ENCODE measurements around the gene SLC39A11.
"Not testable (repeated sequence)": the region's sequence is repeated elsewhere in the genome, so short reads cannot be mapped to it uniquely, and the experiment has no call there.

SLC39A11 gene

GRCh38 chr17:72999474-72999873, 93.0 kb downstream of the SLC39A11 start:
- DNase-seq, result not testable (repeated sequence)

- DNase-seq, result no peak
Observed at GRCh38 chr17:72998343-72998742, 94.1 kb downstream of the SLC39A11 start.

GRCh38 chr17:72997559-72997958, 94.9 kb downstream of the SLC39A11 start:
- DNase-seq, result no peak

- no peak for DNase-seq
Observed at GRCh38 chr17:72996791-72997190, 95.7 kb downstream of the SLC39A11 start.

- no peak for DNase-seq
Observed at GRCh38 chr17:72995008-72995656, 97.4 kb downstream of the SLC39A11 start.

DNA sequence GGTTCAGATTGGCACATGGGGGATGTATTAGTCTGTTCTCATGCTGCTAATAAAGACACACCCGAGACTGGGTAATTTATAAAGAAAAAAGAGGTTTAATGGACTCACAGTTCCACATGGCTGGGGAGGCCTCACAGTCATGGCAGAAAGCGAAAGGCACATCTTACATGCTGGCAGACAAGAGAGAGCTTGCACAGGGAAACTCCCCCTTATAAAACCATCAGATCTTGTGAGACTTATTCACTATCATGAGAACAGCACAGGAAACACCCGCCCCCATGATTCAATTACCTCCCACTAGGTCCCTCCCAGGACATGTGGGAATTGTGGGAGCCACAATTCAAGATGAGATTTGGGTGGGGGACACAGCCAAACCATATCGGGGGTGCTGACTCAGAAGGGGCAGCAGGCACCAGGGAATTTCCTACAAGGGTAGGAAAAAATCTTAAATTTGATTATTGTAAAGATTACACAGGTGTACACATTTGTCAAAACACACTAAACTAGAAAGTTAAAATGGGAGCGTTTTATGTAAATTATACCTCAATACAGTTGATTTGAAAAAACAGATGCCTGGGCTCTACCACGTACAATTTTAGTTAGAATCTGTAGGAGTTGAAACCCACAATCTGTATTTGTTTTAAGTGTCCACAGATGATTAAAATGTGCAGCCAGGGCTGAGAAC, 99.6 kb downstream of the SLC39A11 start:
- DNase-seq, result not testable (repeated sequence)

GRCh38 chr17:72991651-72992050, 100.8 kb downstream of the SLC39A11 start:
- no peak for DNase-seq

DNA sequence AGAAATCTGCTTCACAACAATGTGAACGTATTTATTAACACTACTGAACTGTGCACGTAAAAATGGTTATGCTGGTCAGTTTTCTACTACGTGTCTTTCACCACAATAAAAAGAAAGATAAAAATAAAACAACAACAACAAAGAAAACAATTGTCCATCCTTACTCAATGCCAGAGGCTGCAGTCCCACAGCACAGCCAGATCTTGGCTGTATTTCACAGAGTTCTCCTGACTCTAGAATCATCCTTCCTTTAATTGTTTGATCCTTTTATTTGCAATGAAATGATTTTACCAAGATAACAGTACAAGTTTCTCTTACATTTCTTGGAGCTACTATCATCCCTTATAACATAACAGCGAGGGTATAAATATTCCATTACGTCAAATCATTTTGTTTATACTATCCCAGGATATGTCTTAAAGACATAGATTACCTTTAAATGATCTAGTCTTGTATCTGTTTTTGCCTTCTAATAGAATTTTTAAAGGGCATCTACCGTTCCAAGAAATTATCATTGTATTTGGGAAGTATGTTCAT, 103.3 kb downstream of the SLC39A11 start:
- no peak for DNase-seq

DNA sequence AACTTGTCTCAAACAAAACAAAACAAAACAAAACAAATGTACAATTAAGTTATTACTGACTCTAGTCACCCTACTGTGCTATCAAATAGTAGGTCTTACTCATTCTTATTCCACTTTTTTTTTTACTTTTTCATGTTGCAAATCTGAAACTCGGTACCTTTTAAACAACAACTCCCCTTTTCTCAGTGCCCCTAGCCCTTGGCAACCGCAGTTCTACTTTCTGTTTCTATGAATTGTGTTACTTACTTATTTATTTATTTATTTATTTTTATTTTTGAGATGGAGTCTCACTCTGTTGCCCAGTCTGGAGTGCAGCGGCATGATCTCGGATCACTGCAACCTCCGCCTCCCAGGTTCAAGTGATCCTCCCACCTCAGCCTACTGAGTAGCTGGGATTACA, 104.0 kb downstream of the SLC39A11 start:
- DNase-seq, result no peak

GRCh38 chr17:72987166-72987565, 105.3 kb downstream of the SLC39A11 start:
- DNase-seq, result no peak

DNA sequence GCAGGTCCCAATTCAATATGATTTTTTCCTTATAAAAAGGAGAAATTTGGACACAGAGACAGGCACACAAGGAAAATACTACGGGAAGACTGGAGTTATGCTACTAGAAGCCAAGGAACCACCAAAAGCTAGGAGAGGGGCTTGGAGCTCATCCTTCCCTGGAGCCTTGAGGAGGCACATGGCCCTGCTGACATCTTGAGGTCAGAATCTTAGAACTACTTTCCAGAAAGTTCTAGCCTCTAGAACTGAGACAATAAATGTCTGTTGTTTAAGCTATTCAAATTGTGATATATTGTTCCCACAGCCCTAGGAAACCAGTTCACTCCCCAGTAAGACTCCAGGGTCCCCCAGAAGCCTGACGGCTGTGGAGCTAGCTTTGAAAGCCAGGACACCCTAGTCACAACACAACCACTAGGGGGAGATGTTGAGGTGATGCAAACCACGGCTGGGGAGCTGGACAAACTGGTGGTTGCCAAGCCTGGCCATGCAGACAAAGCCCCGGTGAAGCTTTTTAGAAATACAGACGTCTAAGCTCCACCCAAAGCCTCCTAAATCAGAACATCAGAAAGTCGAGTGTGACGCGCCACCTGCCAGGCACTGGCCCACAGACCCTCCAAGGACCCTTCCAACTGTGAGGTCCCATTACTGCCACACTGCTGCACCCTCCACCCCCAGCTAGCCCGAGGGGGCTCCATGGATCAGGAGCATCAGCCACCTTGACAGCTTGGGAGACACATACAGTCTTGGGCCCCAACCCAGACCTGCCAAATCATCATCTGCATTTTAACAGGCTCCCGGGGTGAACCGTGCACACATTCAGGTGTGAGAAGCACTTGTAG, 106.4 kb downstream of the SLC39A11 start:
- DNase-seq, result peak; percentile 44

DNA sequence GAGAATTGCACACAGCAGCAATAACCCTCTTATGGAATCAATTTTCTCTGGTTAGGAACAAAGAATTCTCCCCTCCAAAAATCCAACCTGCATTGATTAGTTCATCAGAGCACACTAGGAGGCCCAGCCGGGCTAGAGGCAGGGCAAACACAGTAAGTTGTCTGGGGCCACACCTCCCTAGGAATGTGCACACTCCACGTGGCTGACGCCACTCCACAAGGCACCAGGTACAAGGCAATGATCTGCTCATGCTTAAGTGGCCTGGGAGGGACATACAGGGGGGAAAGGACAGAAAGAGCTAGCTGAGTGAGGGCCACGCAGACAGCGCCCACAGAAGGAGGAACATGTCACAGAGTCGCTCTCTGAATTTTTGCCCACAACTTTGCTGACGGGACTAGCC, 107.6 kb downstream of the SLC39A11 start:
- DNase-seq, result no peak

GRCh38 chr17:72984145-72984925, 108.2 kb downstream of the SLC39A11 start:
- no peak for DNase-seq

DNA sequence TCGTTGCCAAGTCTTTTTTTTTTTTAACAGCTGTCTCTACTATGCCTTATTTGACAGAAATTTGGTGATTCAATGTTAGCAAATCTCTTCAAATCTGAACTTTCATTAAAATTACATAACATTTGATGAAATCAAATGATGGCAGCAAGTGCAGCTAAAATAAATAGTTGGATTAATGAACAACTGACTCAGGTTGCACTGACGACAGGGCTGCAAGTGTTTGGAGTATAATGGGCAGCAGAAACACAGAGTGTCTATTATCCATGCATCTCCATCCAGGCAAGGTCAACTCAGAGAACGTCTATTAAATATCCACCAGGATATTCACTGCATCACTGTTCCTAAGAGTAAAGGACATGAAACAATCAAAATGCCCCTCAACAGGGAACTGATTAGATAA, 109.8 kb downstream of the SLC39A11 start:
- DNase-seq, result no peak

GRCh38 chr17:72978593-72979218, 113.8 kb downstream of the SLC39A11 start:
- no peak for DNase-seq

DNA sequence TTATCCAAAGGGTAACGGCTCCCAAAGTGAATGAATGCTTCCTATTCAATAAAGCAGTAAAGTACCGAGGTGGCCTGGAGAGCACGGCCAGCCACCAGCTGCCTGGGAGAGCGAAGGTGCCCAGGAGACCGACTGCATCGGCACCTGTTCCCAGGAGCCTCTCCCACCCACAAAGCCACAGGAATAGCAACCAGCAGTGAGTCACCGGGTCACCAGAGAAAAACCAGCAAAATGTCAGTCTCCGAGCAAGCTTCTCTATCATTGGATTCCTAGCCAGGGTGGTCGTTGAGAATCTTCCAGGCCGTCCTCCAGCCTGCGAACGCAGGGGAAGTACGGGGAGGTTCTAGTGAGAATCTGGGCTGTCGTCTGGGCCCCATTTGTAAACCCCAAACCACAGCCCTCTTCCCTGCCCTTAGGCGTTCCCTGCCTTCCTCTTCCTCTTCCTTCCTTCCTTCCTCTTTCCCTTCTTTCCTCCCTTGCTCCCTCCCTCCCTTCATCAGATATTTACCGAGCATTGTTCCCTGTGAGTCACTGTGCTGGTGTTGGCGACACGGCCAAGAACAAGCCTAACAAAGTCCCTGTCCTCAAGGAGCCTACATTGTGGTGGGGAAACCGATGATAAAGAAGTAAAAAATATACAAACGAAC, 114.6 kb downstream of the SLC39A11 start:
- no peak for DNase-seq

GRCh38 chr17:72976971-72977770, 115.3 kb downstream of the SLC39A11 start:
- no peak for DNase-seq

GRCh38 chr17:72975509-72975908, 117.0 kb downstream of the SLC39A11 start:
- no peak for DNase-seq

GRCh38 chr17:72974605-72975232, 117.8 kb downstream of the SLC39A11 start:
- DNase-seq, result no peak

GRCh38 chr17:72972263-72972951, 120.1 kb downstream of the SLC39A11 start:
- peak; percentile 69 for DNase-seq

All from NCI-H748 treated with DMSO at 0.1 percent for 48 hours (cell line).